Stomach smooth muscle (tissue), 2 donors: ENCODE data around the gene FUCA1.

Source experiments
- H3K27ac ChIP-seq: one replicate; pipeline ENCODE4 v1.7.0; 2013; ENCODE audit warnings: mild to moderate bottlenecking, low read length, inconsistent platforms
- H3K27me3 ChIP-seq, 2 donors: one replicate each; pipeline ENCODE4 v1.7.0; 2013; ENCODE audit warnings: low read length in 2 of 2; ENCODE audit not compliant: insufficient read depth in 2 of 2, control insufficient read depth in 1 of 2
- H3K36me3 ChIP-seq, 2 donors: one replicate each; pipeline ENCODE4 v1.7.0; 2013; ENCODE audit warnings: low read length in 2 of 2; ENCODE audit not compliant: control insufficient read depth in 2 of 2, insufficient read depth in 2 of 2
- H3K4me1 ChIP-seq: one replicate; pipeline ENCODE4 v1.7.0; 2013; ENCODE audit warnings: low read length; ENCODE audit not compliant: control insufficient read depth, insufficient read depth
- H3K4me3 ChIP-seq, 2 donors: one replicate each; pipeline ENCODE4 v1.7.0; 2013; ENCODE audit warnings: low read length in 2 of 2
- H3K9ac ChIP-seq, 2 donors: one replicate each; pipeline ENCODE4 v1.7.0; 2013; ENCODE audit warnings: low read length in 2 of 2, mild to moderate bottlenecking in 1 of 2
- H3K9me3 ChIP-seq, 2 donors: one replicate each; pipeline ENCODE4 v1.7.0; 2013; ENCODE audit warnings: low read length in 2 of 2; ENCODE audit not compliant: control insufficient read depth in 2 of 2
- donor health status: healthy.
- donor health status: Pancreatic carcinoma.

FUCA1 gene

DNA sequence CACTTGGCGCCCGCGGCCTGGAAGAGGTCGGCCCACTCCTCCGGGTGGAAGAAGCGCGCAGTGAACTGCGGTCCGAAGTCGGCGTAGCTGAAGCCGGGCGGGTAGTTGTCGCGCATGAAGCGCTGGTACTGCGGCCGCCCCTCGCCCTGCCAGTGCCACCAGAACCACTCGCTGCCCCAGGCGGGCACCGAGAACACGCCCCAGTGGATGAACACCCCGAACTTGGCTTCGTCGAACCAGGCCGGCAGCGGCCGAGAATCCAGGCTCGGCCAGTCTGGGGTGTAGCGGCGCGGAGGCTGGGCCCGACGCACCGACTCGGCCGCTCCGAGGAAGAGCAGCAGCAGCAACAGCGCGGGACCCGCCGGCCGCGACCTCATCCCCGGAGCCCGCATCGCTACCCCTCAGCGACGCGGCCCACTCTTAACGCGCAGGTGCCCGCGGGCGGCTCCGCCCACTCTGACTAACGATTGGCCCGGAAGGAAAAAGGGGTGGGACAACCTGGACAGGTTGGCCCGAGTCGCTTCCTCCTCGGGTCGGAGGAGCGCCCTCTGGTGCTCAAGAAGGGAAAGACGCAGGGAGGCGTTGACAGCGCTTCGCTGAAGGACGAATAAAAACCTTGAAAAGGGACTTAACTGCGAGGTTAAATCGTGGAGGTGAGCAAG is at the start of gene FUCA1:
Gene FUCA1, minus strand, starts transcription at position 396 of the 662 bp plus-strand sequence. Its CDS starts 4 bp downstream, at position 392.
- Histone ChIP-seq H3K27me3 (no peaks in the 10 kb centered on the region), H3K4me3 (peak within 1 kb of the TSS; percentile 61 to 93), H3K9ac (peak within 1 kb of the TSS; percentile 69 to 85), H3K36me3 (peaks cover 8 to 9% of the 10 kb centered on the region in 2 donors), H3K9me3 (no peaks in the 10 kb centered on the region), H3K4me1 (peaks cover 8% of the 10 kb centered on the region), H3K27ac (peak within 1 kb of the TSS; percentile 66)

DNA sequence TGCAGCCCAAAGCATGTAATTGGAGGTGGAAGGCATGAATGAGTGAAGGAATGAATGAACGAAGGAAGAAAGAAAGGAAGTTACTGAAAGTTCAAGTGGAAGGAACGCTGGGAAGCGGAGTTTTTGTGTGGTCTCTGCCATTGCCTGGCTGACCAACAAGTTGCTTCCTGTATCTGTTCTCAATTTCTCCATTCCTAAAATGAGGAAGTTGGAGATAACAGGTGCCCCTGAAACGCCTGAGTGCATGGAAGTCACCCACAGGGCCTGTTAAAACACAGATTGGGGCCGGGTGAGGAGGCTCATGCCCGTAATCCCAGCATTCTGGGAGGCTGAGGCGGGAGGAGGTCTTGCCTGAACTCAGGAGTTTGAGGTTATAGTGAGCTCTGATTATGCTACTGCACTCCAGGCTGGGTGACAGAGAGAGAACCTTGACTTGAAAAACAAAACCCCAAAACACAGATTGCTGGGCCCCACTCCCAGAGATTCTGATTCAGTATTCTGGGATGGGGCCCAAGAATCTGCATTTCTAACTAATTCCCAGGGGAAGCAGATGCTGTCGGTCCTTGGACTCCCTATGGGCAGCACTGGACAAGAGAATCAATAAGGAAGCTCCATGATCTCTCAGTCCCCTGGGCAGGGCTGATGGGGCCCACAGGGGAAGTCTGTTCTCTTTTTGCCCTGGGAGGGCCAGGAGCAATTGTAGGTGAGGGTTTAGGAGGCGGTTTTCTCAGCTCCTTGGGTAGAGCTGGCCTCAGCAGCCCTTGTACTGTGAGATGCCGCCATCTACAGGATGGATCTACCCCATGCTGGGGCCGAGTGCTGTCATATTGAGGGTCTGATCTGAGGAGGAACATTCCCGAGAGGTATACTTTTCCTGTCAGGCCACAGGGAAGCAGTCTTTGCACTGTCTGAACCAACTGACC is 48.4 kb upstream of the FUCA1 start:
- Histone ChIP-seq H3K9me3 (no peaks in the 10 kb centered on the region), H3K36me3 (no peaks in the 10 kb centered on the region), H3K27me3 (no peaks in the 10 kb centered on the region), H3K4me1 (peaks cover 18% of the 10 kb centered on the region), H3K9ac (no peak overlapping the region), H3K27ac (peak overlapping the region; percentile 11), H3K4me3 (no peak overlapping the region)

DNA sequence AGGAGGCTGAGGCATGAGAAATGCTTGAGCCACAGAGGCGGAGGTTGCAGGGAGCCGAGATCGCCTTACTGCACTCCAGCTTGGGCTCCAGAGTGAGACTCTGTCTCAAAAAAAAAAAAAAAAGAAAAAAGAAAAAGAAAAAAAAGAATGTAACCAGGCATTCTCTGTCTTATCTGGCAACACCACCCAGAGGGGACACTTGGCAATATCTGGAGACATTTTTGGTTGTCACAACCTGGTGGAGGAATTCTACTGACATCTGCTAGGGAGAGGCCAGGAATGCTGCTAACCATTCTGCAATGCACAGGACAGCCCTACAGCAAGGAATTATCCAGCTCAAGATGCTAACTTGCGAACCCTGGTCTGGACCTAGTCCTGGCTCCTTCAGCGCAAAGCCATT is 47.4 kb upstream of the FUCA1 start:
- Histone ChIP-seq H3K27me3 (no peaks in the 10 kb centered on the region), H3K4me3 (no peak overlapping the region), H3K4me1 (peaks cover 10% of the 10 kb centered on the region), H3K36me3 (no peaks in the 10 kb centered on the region), H3K27ac (no peak overlapping the region), H3K9ac (no peak overlapping the region), H3K9me3 (no peaks in the 10 kb centered on the region)

DNA sequence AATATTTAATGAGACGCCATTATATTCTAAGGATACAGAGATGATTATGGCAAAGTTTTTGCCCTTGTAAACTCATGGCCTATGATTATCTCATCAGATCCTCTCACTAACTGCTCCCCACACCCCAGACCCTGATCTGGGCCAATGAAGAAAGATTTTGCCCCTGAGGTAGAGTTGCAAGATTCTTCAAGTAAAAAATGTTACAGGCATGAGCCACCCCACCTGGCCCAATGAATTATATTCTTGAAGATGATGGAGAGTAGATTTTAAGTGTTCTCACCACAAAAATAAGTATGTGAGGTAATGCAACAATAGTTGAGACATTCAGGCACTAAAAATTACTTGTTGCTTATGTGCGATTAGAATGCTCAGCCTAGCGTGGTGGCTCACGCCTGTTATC is 46.8 kb upstream of the FUCA1 start:
- Histone ChIP-seq H3K27me3 (no peaks in the 10 kb centered on the region), H3K9ac (no peak overlapping the region), H3K36me3 (no peaks in the 10 kb centered on the region), H3K4me3 (no peak overlapping the region), H3K27ac (no peak overlapping the region), H3K4me1 (peaks cover 5% of the 10 kb centered on the region), H3K9me3 (no peaks in the 10 kb centered on the region)

DNA sequence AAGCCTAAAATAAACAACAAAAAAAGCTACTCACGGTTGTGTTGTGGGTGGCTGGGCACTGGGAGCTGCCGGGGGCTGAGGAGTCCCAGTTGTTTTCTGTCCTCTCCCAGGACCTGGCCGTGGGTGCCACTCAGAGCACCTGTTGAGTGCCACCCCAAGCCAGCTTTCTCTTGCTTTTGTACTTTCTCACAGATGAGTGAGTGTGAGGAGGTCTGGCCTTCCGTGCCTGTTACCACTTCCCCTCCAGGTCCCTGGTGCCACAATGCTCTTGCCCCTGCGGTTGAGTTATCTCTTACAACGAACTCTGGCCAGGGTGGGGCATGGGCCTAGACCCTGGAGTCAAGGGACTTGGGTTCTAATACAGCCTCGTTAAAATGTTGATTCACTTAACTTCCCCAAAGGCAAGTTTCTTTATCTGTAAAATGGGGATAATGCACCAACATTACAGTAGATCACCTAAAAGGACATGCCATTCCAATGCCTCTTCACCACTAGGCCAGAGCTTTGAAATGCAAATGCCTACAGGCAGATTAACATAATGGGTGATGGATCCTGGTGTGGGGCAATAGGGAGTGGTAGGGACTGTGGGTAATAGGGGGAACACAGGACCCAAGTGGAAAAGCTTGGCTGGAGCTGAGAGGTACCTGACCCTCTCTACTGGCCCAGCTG is 45.3 kb upstream of the FUCA1 start, which contains the start of gene CNR2:
Gene CNR2, minus strand, starts transcription at position 151 of the 669 bp plus-strand sequence. CDS start 37,745 bp downstream, outside the sequence.
- Histone ChIP-seq H3K27ac (no peak within 1 kb of the TSS), H3K27me3 (peaks cover 9 to 10% of the 10 kb centered on the region in 2 donors), H3K36me3 (no peaks in the 10 kb centered on the region), H3K4me3 (no peak within 1 kb of the TSS), H3K9ac (no peak within 1 kb of the TSS), H3K9me3 (no peaks in the 10 kb centered on the region), H3K4me1 (peaks cover 2% of the 10 kb centered on the region)

DNA sequence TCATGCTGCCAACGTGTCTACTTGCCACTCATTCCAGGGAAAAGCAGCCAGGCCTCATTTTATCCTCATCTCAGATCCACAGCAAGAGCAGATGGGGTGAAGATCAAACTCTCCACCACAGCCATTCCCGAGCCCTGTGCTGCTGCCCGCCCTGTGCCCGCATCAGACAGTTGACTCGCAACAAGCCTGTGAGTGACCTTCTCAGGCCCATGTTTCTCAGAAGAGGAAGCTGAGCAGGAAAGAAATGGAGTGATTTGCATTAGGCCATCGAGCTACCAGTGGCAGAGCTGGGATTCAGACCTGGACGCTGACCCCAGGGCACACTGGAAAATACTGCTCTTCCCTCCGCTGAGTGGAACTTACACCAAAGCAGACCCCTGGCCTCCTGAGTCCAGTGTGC is 43.8 kb upstream of the FUCA1 start:
- Histone ChIP-seq H3K9ac (no peak overlapping the region), H3K4me1 (peaks cover 2% of the 10 kb centered on the region), H3K27me3 (peaks cover 10% of the 10 kb centered on the region in 2 donors), H3K36me3 (no peaks in the 10 kb centered on the region), H3K27ac (no peak overlapping the region), H3K9me3 (no peaks in the 10 kb centered on the region), H3K4me3 (no peak overlapping the region)

DNA sequence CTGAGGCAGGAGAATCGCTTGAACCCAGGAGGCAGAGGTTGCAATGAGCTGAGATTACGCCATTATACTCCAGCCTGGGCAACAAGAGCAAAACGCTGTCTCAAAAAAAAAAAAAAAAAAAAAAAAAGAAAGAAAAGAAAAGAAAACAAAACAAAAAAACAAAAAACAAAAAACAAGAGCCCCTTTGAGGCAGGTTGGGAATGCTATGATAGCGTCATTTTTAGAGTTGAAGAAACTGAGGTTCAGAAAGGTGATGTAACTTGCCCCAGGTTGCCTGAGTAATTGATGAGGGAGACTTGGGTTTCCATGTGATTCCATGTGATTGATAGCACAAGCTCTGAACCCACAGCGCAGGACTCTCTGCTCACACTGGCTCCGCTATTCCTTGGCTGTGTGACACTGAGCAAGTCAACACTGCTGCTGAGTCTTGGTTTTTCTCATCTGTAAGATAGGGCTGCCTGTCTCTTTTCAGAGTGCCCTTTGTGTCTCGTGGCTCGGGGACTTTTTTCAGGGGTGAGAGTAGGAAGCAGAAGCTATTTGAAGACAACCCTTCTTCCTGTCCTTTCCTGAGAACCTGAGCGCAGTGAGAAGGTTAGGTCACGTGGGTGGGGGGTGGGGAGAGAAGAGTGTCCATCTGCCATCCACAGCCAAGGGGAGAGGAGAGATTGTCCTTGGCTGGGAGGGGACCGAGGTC is 42.6 kb upstream of the FUCA1 start:
- Histone ChIP-seq H3K4me1 (no peaks in the 10 kb centered on the region), H3K9me3 (no peaks in the 10 kb centered on the region), H3K9ac (no peak overlapping the region), H3K36me3 (no peaks in the 10 kb centered on the region), H3K27me3 (peaks cover 10 to 14% of the 10 kb centered on the region in 2 donors), H3K4me3 (no peak overlapping the region), H3K27ac (no peak overlapping the region)

DNA sequence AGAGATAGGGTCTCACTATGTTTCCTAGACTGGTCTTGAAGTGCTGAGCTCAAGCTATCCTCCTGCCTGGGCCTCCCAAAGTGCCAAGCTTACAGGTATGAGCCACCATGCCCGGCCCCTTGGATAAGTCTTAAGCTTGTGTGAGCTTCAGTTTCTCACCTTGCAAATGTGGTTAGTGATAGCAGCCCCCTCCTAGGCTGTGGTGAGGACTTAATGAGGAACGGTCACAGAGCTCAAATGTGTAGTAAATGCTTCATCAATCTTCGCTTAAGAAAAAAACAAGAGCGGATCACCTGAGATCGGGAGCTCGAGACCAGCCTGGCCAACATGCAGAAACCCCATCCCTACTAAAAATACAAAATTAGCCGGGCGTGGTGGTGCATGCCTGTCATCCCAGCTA is 42.1 kb upstream of the FUCA1 start:
- H3K27me3 ChIP-seq: peaks cover 10 to 16% of the 10 kb centered on the region in 2 donors
- no peaks in the 10 kb centered on the region for H3K9me3 ChIP-seq
- no peaks in the 10 kb centered on the region for H3K4me1 ChIP-seq
- H3K36me3 ChIP-seq: no peaks in the 10 kb centered on the region
- H3K27ac ChIP-seq: no peak overlapping the region
- H3K4me3 ChIP-seq: no peak overlapping the region
- H3K9ac ChIP-seq: no peak overlapping the region

DNA sequence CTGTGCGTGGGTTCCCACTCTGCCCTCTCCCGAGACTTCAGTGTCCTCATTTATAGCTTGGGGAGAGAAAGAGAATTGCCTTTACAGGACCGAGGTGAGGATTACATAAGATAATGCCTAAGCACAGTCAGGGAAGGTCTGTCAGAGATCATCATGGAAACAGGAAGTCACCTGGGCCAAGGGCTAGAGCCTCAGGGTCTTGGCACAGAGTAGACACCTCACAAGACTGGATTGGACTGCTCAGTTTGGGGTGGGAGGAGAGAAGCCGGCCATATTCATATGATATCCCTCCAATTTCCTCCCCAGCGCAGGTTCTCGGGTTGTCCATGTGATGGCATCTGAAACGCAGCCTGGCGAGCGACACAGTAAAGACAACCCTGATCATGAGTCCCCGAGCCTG is 41.3 kb upstream of the FUCA1 start:
- Histone ChIP-seq H3K9me3 (no peaks in the 10 kb centered on the region), H3K27me3 (peaks cover 15 to 21% of the 10 kb centered on the region in 2 donors), H3K4me1 (no peaks in the 10 kb centered on the region), H3K27ac (no peak overlapping the region), H3K9ac (no peak overlapping the region), H3K4me3 (no peak overlapping the region), H3K36me3 (no peaks in the 10 kb centered on the region)
